ENCODE results near the gene B9D2. TPM values are rescaled to one million over a fixed set of nuclear protein-coding genes. Genes with fewer than 3 reads are reported as not detected.

Gene B9D2
- polyA plus RNA-seq, 1 donor = 2.0 TPM

DNA sequence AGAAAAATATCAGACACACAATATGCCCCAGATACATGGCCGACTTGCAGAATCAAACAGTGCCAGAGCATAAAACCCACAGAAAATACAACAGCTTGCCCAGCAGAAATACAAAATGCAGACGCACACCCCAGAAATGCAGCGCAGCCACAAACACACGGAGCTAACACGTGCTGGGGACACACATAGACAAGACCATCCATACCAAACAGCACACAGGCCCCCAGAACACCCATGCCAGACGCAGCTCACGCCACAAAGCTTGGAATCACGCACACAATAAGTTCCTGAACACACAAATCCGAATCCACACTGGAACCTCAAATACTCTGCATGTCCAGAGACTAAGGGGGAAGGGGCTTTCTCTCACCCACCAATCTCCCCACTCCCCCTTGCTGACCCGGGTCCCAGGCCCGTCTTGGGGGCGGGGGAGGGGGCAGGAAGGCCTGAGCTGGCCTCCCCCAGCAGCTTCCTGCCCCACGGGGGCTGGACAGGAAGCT, 36.8 kb downstream of the B9D2 start:
- DNase-seq = no peak

GRCh38 chr19:41325947-41326706, 37.8 kb downstream of the B9D2 start:
- DNase-seq = no peak

DNA sequence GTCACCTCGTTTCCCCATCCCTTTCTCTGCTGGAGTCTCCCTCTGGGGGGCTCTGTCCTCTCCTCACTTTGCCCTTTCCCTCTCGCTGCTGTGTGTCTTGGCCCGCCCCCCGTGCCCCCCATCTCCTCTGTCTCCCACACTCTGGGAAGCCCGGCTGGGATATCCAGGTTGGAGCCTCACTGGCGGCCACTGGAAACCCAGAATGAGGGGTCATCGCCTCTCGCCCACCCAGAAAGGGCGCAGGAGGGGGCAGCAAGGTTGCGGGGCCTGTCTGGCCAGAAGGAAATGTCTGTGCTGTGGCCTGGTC, 38.4 kb downstream of the B9D2 start:
- no peak for DNase-seq

DNA sequence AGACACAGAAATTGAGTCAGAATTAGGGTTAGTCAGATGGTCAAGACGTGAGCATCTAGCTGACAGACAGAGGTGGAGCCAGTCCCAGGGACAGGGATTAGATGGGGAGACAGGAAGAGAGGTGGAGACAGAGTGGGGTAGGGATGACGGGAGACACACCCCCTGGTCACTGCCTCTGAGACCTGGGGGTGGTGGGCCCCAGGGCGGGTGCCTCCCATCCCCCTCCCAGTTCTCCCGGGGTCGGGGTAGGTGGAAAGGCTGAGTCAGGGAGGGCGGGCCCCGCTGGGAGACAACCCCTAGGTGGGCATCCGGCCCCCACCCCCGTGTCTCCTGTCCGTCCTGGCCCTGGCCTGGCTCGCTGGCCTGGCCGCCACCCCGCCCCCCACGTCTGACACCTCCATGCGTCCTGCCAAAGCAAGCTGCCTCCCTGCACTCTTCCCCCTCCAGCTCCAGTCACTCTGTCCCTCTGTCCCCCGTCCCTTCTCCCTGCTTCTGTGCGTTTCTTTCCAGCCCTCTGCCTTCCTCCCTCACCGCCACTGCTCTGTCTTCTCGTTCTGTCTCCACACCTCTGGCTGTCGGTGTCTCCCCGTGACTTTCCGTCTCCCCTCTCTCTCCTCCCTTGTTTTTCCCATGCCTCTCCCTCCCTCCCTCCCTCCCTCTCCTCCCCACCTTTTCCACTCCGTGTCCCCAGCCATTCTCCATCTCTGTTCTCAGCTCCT, 38.9 kb downstream of the B9D2 start:
- no peak for DNase-seq

GRCh38 chr19:41324231-41324702, 39.7 kb downstream of the B9D2 start:
- DNase-seq = no peak

GRCh38 chr19:41323430-41324125, 40.4 kb downstream of the B9D2 start:
- no peak for DNase-seq

DNA sequence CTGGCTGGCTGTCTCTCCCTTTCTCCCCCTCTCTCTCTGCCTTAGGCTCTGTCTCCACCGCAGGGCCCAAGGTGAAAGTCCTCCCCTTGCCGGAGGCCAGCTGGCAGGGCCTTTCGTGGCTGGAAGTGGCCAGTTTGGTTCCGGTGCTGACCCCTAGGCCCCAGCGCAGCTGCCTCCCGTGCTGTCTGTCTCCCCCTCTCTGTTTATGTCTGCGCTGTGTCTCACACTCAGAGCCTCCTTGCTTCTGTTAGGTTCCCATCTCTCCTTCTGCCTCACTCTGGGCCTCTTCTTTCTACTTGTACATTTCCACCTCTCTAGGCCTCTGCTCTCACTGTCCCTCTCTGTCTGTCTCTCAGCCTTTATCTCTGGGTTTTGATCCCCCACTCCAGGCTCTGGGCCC, 40.9 kb downstream of the B9D2 start:
- DNase-seq = no peak

DNA sequence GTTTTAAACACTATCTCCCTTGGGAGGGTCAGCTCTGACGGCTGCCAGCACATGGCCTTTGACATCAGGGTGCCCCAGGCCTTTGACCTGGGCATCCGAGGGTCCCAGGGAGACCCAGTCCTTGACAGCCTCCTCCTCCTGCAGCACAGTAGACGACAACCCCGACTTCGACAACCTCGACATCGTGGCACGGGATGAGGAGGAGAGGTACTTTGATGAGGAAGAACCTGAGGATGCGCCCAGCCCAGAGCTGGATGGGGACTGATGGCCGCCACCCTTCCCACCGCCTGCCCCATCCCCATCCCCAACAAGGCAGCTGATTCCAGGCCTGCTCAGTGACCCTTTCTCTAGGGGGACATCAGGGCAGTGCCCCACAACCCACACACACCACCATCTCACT, 41.5 kb downstream of the B9D2 start:
- DNase-seq = no peak

- DNase-seq = no peak
Measured at GRCh38 chr19:41321600-41322270, 42.2 kb downstream of the B9D2 start.

- DNase-seq = no peak
Measured at GRCh38 chr19:41321204-41321599, 42.7 kb downstream of the B9D2 start.

GRCh38 chr19:41320568-41320967, 43.4 kb downstream of the B9D2 start:
- no peak for DNase-seq

DNA sequence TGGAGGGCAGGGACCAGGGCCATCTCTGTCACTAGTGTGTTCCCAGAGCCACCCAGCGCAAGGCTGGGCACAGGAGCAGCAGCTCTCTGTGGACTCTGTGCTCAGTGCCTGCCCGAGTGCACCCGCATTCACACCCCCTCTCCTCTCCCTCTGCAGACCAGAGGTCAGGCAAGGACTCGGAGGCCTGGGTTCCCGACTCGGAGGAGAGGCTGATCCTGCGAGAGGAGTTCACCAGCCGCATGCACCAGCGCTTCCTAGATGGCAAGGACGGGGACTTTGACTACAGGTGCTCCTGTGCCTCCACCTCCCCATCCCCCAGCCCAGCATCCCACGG, 43.8 kb downstream of the B9D2 start:
- no peak for DNase-seq

GRCh38 chr19:41319500-41320184, 44.3 kb downstream of the B9D2 start:
- no peak for DNase-seq

- DNase-seq = no peak
Measured at GRCh38 chr19:41318696-41319499, 45.1 kb downstream of the B9D2 start.

- DNase-seq = no peak
Measured at GRCh38 chr19:41316306-41316920, 47.5 kb downstream of the B9D2 start.

DNA sequence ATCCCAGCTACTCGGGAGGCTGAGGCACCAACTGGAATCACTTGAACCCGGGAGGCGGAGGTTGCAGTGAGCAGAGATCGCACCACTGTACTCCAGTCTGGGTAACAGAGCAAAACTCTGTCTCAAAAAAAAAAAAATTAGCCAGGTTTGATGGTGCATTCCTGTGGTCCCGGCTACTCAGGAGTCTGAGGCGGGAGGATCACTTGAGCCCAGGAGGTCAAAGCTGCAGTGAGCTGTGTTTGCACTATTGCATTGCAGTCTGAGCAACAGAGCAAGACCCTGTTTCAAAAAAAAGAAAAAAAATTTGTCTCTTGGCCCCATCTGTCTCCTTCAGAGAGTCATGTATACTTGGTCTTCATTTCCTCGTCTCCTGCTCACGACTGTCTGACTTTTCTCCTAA, 52.3 kb downstream of the B9D2 start:
- no peak for DNase-seq

GRCh38 chr19:41311072-41311471, 52.9 kb downstream of the B9D2 start:
- DNase-seq = no peak

DNA sequence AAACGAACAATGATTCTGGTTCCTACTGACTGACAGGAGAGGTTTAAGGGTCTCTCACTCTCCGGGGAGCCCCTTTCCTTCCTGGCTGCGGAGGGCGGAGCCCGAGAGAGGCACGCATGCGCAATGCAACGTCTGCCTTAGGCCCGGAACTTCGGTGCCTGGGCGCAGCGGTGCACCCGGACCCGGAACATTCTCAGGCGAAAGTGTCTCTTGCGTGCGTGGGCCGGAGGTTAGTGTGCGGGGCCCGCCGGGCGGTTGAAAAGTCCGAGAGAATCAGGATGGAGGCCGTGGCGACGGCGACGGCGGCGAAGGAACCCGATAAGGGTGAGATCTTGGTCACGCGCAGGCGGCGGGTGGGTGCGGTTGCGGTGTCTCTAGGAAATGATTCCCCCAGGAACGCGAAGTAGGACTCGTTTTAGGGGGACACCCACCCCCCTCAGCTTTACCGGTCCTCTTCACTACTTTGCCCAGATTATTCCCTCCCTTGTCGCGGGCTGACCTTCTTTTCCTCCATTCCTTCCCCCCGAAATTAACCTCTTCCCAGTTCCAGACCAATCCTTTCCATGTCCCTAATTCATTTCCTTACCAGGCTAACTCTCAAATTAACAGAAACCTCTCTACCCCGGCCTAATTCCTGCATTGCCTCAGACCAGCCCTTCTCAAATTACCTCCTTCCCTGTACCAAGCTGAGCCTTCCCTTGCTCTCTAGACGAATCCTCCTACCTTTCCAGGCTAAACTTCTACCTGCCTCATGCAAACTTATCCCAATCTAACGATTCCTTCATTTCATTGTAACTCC, 53.7 kb downstream of the B9D2 start, which contains the start of gene CCDC97:
Gene CCDC97 (plus strand): TSS at position 140 of the 799 bp plus-strand sequence. CDS start 139 bp downstream, at position 279.
- peak; percentile 94 for DNase-seq

- no peak for DNase-seq
Measured at GRCh38 chr19:41309180-41310032, 54.5 kb downstream of the B9D2 start.
